CD4-positive, CD25-positive, alpha-beta regulatory T cell (primary cell): ENCODE results near the gene SH3RF2. TPM values are rescaled to one million over a fixed set of nuclear protein-coding genes. Genes with fewer than 3 reads are reported as not detected.

Source experiments
- ATAC-seq, 2 donors: fragments of 150-1000 bp; cut with Tn5 transposase; one replicate each; pipeline ENCODE4 v1.10.0; 2021; ENCODE audit warnings: low read depth in 2 of 2, moderate number of reproducible peaks in 2 of 2, moderate library complexity in 1 of 2
- DNase-seq, 3 donors: peaks; one replicate each; pipeline versions ENCODE4 v3.0.0 to v3.0.0-alpha.2; 2012 to 2022; ENCODE audit warnings: mixed read lengths in 1 of 3
- H3K27ac ChIP-seq: one replicate; pipeline ENCODE4 v1.7.0; 2013; ENCODE audit warnings: mild to moderate bottlenecking, low read length; ENCODE audit not compliant: insufficient read depth, poor library complexity, severe bottlenecking
- H3K27me3 ChIP-seq: one replicate; pipeline ENCODE4 v1.7.0; 2013; ENCODE audit warnings: low read length; ENCODE audit not compliant: control insufficient read depth, insufficient read depth
- H3K36me3 ChIP-seq: one replicate; pipeline ENCODE4 v1.7.0; 2013; ENCODE audit warnings: mild to moderate bottlenecking, low read length, moderate library complexity; ENCODE audit not compliant: control insufficient read depth, insufficient read depth
- H3K4me1 ChIP-seq: 2 replicates; pipeline ENCODE4 v1.7.0; 2013; ENCODE audit warnings: mild to moderate bottlenecking, low read length; ENCODE audit not compliant: insufficient read depth, control insufficient read depth, poor library complexity, severe bottlenecking
- H3K4me3 ChIP-seq: one replicate; pipeline ENCODE4 v1.7.0; 2013; ENCODE audit warnings: low read depth, mild to moderate bottlenecking, low read length, moderate library complexity
- H3K9me3 ChIP-seq, 2 experiments: 1 replicate in 1 of 2; 2 replicates in 1 of 2; pipeline ENCODE4 v1.7.0; 2013; ENCODE audit warnings: low read length in 2 of 2, mild to moderate bottlenecking in 1 of 2, moderate library complexity in 1 of 2; ENCODE audit not compliant: control insufficient read depth in 2 of 2
- H3K27ac Mint-ChIP-seq, 3 donors: one replicate each; pipeline ENCODE4 v1.8.0; 2020 to 2022; ENCODE audit warnings: mild to moderate bottlenecking in 3 of 3, mixed read lengths in 3 of 3, moderate library complexity in 2 of 3
- H3K27me3 Mint-ChIP-seq: one replicate; pipeline ENCODE4 v1.8.0; 2022; ENCODE audit warnings: mild to moderate bottlenecking, mixed read lengths
- H3K36me3 Mint-ChIP-seq: one replicate; pipeline ENCODE4 v1.8.0; 2020; ENCODE audit warnings: mixed read lengths
- H3K4me1 Mint-ChIP-seq, 4 donors: one replicate each; pipeline ENCODE4 v1.8.0; 2020 to 2022; ENCODE audit warnings: mixed read lengths in 4 of 4, mild to moderate bottlenecking in 1 of 4
- H3K4me3 Mint-ChIP-seq, 4 donors: one replicate each; pipeline ENCODE4 v1.8.0; 2020 to 2022; ENCODE audit warnings: mild to moderate bottlenecking in 4 of 4, mixed read lengths in 4 of 4, moderate library complexity in 3 of 4
- H3K9me3 Mint-ChIP-seq, 7 donors: one replicate each; pipeline ENCODE4 v1.8.0; 2020 to 2022; ENCODE audit warnings: mixed read lengths in 7 of 7, mild to moderate bottlenecking in 3 of 7, moderate library complexity in 2 of 7
- polyA plus RNA-seq, 4 donors: library from polyadenylated mRNA; unstranded; fragments of 300-500 nt; fragmentation: Illumina TruSeq; gene quantifications; one replicate each; pipeline ENCODE4 v1.2.3, GENCODE V29; 2021
- total RNA-seq: library from RNA; stranded (reverse); gene quantifications from one replicate; pipeline ENCODE4 v1.2.3, GENCODE V29; 2022

Gene SH3RF2
- total and polyA plus RNA-seq, 5 donors from 2014 or later: 0.52 to 4.5 (median 0.70) TPM; not detected in 1

- Histone ChIP-seq H3K36me3 (no peaks in the 10 kb centered on the region), H3K27ac (no peak overlapping the region), H3K4me1 (no peaks in the 10 kb centered on the region), H3K4me3 (no peak overlapping the region), H3K27me3 (peaks cover 2% of the 10 kb centered on the region), H3K9me3 (no peaks in the 10 kb centered on the region)
- no peaks in the 10 kb centered on the region for H3K4me1 Mint-ChIP-seq
- no peaks in the 10 kb centered on the region for H3K36me3 Mint-ChIP-seq
- H3K27me3 Mint-ChIP-seq: no peaks in the 10 kb centered on the region
- H3K9me3 Mint-ChIP-seq: peaks cover 0 to 3% (median 0%) of the 10 kb centered on the region in 7 donors
- no peak overlapping the region for H3K27ac Mint-ChIP-seq
- no peak for ATAC-seq
- no peak for DNase-seq
- H3K4me3 Mint-ChIP-seq: no peak overlapping the region
Measured at GRCh38 chr5:146068977-146069779, 132.8 kb downstream of the SH3RF2 start.

- H3K36me3 Mint-ChIP-seq: no peaks in the 10 kb centered on the region
- H3K4me3 Mint-ChIP-seq: no peak overlapping the region
- DNase-seq (no peak), ATAC-seq (no peak)
- no peaks in the 10 kb centered on the region for H3K4me1 Mint-ChIP-seq
- H3K27ac Mint-ChIP-seq: no peak overlapping the region
- Histone ChIP-seq H3K27me3 (peaks cover 2% of the 10 kb centered on the region), H3K9me3 (no peaks in the 10 kb centered on the region), H3K27ac (no peak overlapping the region), H3K36me3 (no peaks in the 10 kb centered on the region), H3K4me1 (no peaks in the 10 kb centered on the region), H3K4me3 (no peak overlapping the region)
- peaks cover 0 to 3% (median 0%) of the 10 kb centered on the region in 7 donors for H3K9me3 Mint-ChIP-seq
- no peaks in the 10 kb centered on the region for H3K27me3 Mint-ChIP-seq
Measured at GRCh38 chr5:146069780-146070099, 133.4 kb downstream of the SH3RF2 start.

- H3K4me1 ChIP-seq: no peaks in the 10 kb centered on the region
- H3K9me3 Mint-ChIP-seq: peaks cover 0 to 3% (median 0%) of the 10 kb centered on the region in 7 donors
- no peaks in the 10 kb centered on the region for H3K36me3 ChIP-seq
- no peak overlapping the region for H3K4me3 Mint-ChIP-seq
- H3K27ac Mint-ChIP-seq: no peak overlapping the region
- H3K4me1 Mint-ChIP-seq: no peaks in the 10 kb centered on the region
- H3K36me3 Mint-ChIP-seq: no peaks in the 10 kb centered on the region
- H3K27me3 ChIP-seq: peaks cover 2% of the 10 kb centered on the region
- no peak for ATAC-seq
- H3K4me3 ChIP-seq: no peak overlapping the region
- no peak overlapping the region for H3K27ac ChIP-seq
- DNase-seq: no peak
- H3K9me3 ChIP-seq: no peaks in the 10 kb centered on the region
- H3K27me3 Mint-ChIP-seq: no peaks in the 10 kb centered on the region
Measured at GRCh38 chr5:146070746-146071145, 134.4 kb downstream of the SH3RF2 start.

- Mint-ChIP-seq H3K27ac (no peak overlapping the region), H3K27me3 (no peaks in the 10 kb centered on the region), H3K36me3 (no peaks in the 10 kb centered on the region), H3K4me1 (no peaks in the 10 kb centered on the region), H3K4me3 (no peak overlapping the region), H3K9me3 (peaks cover 0 to 3% (median 0%) of the 10 kb centered on the region in 7 donors)
- ATAC-seq (no peak), DNase-seq (no peak)
- Histone ChIP-seq H3K4me1 (no peaks in the 10 kb centered on the region), H3K4me3 (no peak overlapping the region), H3K9me3 (no peaks in the 10 kb centered on the region), H3K27ac (no peak overlapping the region), H3K36me3 (no peaks in the 10 kb centered on the region), H3K27me3 (peaks cover 2% of the 10 kb centered on the region)
Measured at GRCh38 chr5:146071171-146071570, 134.8 kb downstream of the SH3RF2 start.

GRCh38 chr5:146072595-146072994 lies 136.2 kb downstream of the SH3RF2 start:
- H3K4me3 ChIP-seq: no peak overlapping the region
- no peak for ATAC-seq
- H3K27me3 Mint-ChIP-seq: no peaks in the 10 kb centered on the region
- no peaks in the 10 kb centered on the region for H3K36me3 Mint-ChIP-seq
- H3K27ac Mint-ChIP-seq: no peak overlapping the region
- no peaks in the 10 kb centered on the region for H3K9me3 ChIP-seq
- H3K4me3 Mint-ChIP-seq: no peak overlapping the region
- H3K4me1 ChIP-seq: no peaks in the 10 kb centered on the region
- H3K36me3 ChIP-seq: no peaks in the 10 kb centered on the region
- DNase-seq: no peak
- H3K4me1 Mint-ChIP-seq: no peaks in the 10 kb centered on the region
- H3K9me3 Mint-ChIP-seq: peaks cover 0 to 3% (median 0%) of the 10 kb centered on the region in 7 donors
- no peak overlapping the region for H3K27ac ChIP-seq
- peaks cover 2% of the 10 kb centered on the region for H3K27me3 ChIP-seq

- Mint-ChIP-seq H3K27me3 (no peaks in the 10 kb centered on the region), H3K36me3 (no peaks in the 10 kb centered on the region), H3K9me3 (peaks cover 0 to 3% (median 0%) of the 10 kb centered on the region in 7 donors), H3K4me3 (no peak overlapping the region), H3K27ac (no peak overlapping the region), H3K4me1 (no peaks in the 10 kb centered on the region)
- H3K27me3 ChIP-seq: peaks cover 2% of the 10 kb centered on the region
- no peak overlapping the region for H3K27ac ChIP-seq
- H3K4me1 ChIP-seq: no peaks in the 10 kb centered on the region
- no peaks in the 10 kb centered on the region for H3K9me3 ChIP-seq
- DNase-seq (no peak), ATAC-seq (no peak)
- no peak overlapping the region for H3K4me3 ChIP-seq
- H3K36me3 ChIP-seq: no peaks in the 10 kb centered on the region
Measured at GRCh38 chr5:146073239-146073900, 137.0 kb downstream of the SH3RF2 start.

- no peaks in the 10 kb centered on the region for H3K9me3 ChIP-seq
- no peak overlapping the region for H3K4me3 ChIP-seq
- Mint-ChIP-seq H3K36me3 (no peaks in the 10 kb centered on the region), H3K4me1 (peaks cover 7 to 17% (median 10%) of the 10 kb centered on the region in 4 donors), H3K9me3 (peaks cover 0 to 3% (median 0%) of the 10 kb centered on the region in 7 donors), H3K27me3 (peaks cover 13% of the 10 kb centered on the region), H3K4me3 (no peak overlapping the region), H3K27ac (no peak overlapping the region)
- no peak overlapping the region for H3K27ac ChIP-seq
- ATAC-seq (no peak), DNase-seq (no peak)
- H3K36me3 ChIP-seq: no peaks in the 10 kb centered on the region
- peaks cover 2% of the 10 kb centered on the region for H3K27me3 ChIP-seq
- peaks cover 5% of the 10 kb centered on the region for H3K4me1 ChIP-seq
Measured at GRCh38 chr5:146076028-146076427, 139.7 kb downstream of the SH3RF2 start.
